Stimulated activated CD8-positive, alpha-beta memory T cell treated with anti-CD3 and anti-CD28 coated beads, Interleukin-15, amount 100 ng/mL, for 48 hours (primary cell): Measurements from ENCODE around the gene KATNA1.
"Not testable (repeated sequence)": the region's sequence is repeated elsewhere in the genome, so short reads cannot be mapped to it uniquely, and the experiment has no call there.

Experiments used
- DNase-seq, 2 donors: peaks; one replicate each; pipeline ENCODE4 v3.0.0-alpha.2; 2020; ENCODE audit warnings: low read depth in 2 of 2

The KATNA1 gene

GRCh38 chr6:149648148-149649145 lies at the start of gene KATNA1:
TSS of gene KATNA1 (minus strand) at chr6:149648714. CDS start at chr6:149638547, 10,167 bp downstream.
- DNase-seq: peak; percentile 88 to 89

- no peak for DNase-seq
Observed at GRCh38 chr6:149698175-149698574, 49.7 kb upstream of the KATNA1 start.

DNA sequence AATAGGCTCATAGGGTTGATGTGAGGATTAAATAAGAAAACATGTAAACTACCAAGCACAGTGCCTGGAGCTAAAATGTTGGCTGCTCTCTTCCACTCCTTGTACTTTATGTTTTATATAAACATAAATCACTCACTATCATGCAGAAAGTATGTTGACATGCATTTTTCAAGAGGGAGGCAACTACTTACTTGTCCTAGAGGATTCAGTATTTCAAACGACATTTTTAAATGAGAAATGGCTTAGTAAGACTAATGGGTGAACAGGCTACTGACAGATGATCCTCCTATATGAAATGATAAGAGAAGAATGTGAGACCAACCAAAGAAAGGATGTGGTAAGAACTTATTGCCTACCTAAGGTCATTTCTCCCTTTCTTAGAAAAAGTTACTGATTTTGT lies 48.4 kb upstream of the KATNA1 start:
- DNase-seq: no peak

GRCh38 chr6:149694921-149695320 lies 46.4 kb upstream of the KATNA1 start:
- DNase-seq: no peak

GRCh38 chr6:149691201-149691600 lies 42.7 kb upstream of the KATNA1 start:
- no peak for DNase-seq

DNA sequence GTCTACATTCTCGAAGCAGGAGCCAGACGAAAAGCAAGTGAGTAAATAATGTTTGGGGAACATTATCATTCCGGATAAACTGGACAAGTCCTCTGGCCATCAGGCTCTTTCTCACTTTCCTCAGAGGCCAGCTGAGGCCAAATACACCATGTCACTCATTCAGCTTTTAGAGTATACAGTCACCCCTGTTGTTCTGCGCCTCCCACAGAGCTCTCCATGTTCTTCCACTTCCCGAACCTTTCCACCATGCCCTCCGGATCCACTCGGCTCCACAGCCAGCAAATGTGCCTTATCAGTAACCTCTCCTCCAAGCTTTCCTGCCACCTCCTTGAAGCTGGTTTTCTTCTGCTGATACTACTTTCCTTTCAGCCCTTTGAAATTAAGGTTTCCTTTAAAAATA lies 37.7 kb upstream of the KATNA1 start:
- DNase-seq: no peak

DNA sequence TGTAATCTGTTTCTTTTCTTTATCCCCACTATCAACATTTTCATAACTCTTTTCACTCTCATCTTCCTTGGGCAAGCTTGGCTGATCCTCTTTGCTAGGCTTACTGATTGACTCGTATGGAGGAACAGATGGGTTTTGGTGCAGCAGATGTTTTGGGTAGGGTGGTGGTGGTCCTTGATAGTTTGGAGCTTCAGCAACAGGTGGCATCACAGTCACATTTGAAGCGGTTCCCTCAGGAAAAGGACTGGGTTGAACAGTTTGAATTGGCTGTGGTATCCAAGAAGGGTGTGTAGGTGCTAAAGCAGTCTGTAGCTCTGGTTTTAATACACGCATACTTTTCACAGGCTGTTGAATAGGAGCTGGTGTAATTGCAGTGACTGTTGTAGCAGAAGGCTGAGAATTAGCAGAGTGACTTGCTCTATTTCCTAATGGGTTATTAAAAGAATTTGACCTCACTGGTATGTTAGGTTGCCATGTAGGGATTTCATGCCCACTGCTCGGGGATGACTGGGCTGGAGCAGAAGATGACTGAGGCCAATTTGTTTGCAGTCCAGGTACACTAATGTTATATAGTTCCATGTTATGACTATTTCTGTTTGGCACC lies 34.8 kb upstream of the KATNA1 start:
- DNase-seq: no peak

DNA sequence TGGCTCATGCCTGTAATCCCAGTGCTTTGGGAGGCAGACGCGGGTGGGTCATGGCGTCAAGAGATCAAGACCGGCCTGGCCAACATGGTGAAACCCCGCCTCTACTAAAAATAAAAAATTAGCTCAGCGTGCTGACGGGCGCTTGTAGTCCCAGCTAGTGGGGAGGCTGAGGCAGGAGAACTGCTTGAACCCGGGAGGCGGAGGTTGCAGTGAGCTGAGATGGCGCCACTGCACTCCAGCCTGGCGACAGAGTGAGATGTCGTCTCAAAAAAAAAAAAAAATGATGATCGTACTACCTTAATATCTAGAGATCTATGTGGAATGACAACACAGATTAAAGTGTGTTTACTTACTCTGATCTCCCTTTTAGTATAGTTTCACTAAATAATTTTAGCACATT lies 33.3 kb upstream of the KATNA1 start:
- DNase-seq: not testable (repeated sequence)

DNA sequence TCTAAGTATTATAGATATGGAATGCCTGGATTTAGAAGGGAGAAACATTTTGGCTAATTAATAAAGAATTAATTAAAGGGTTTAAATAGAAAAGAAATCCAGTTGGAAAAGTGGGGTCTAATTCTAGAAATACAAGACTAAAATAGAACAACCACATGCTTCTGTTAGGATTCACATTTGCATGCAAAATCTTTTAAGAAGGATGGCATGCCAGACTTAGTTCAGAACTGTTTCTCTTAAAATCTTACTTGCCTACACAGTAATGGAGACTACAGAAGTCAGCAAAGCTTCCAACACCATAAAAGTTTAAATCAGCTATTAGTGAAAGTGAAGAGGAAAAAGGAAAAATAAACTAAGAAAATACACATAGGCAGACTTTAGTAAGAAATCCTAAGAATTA lies 32.7 kb upstream of the KATNA1 start:
- DNase-seq: no peak

GRCh38 chr6:149680503-149680902 lies 32.0 kb upstream of the KATNA1 start:
- no peak for DNase-seq

DNA sequence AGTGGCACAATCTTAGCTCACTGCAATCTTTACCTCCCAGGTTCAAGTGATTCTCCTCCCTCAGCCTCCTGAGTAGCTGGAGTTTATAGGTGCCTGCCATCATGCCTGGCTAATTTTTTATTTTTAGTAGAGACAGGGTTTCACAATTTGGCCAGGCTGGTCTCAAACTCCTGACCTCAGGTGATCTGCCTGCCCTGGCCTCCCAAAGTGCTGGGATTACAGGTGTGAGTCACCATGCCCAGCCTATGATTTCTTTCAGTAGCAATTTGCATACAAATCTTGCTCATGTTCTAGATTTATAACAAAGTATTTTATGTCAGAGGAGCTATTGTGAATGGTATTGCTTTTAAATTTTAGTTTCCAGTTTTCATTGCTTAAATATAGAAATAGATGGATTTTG lies 23.8 kb upstream of the KATNA1 start:
- not testable (repeated sequence) for DNase-seq

GRCh38 chr6:149660028-149660427 lies 11.5 kb upstream of the KATNA1 start:
- DNase-seq: no peak

GRCh38 chr6:149657441-149657840 lies 8.9 kb upstream of the KATNA1 start:
- DNase-seq: no peak

- no peak for DNase-seq
Observed at GRCh38 chr6:149651056-149651455, 2.5 kb upstream of the KATNA1 start.

GRCh38 chr6:149646599-149646998 lies 1.9 kb downstream of the KATNA1 start:
- no peak for DNase-seq

DNA sequence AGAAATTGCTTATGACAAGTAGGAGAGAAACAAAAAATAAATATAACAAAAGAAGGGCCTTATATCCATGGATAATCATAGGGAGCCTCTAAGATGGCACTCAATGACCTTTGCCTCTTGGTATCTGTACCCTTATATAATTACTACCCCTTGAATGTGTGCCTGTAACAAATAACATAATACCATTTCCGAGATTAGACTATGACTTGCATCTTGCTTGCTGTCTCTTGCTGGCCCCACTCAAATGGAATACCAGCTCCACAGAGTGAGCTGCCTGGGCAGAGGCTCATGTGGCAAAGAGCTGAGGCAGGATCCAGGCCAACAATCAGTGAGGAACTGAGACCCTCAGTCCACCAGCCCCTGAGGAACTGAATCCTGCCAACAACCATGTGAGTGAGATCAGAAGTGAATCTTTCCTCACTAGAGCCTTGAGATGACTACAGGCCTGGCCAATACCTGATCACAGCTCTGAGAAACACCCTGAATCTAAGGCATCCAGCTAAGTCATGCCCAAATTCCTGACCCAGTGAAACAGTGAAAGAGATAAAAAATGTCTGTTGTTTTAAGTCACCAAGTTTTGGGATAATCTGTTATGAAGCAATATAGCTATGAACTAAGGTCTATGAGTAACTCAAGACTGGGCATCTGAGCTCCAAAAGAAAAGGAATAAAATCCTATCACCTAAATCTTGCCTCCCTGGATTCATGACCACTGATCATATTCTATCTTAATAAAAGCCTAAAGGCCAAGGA lies 5.5 kb downstream of the KATNA1 start:
- no peak for DNase-seq

GRCh38 chr6:149636124-149636523 lies 12.4 kb downstream of the KATNA1 start:
- DNase-seq: no peak

- no peak for DNase-seq
Observed at GRCh38 chr6:149634315-149634714, 14.2 kb downstream of the KATNA1 start.

DNA sequence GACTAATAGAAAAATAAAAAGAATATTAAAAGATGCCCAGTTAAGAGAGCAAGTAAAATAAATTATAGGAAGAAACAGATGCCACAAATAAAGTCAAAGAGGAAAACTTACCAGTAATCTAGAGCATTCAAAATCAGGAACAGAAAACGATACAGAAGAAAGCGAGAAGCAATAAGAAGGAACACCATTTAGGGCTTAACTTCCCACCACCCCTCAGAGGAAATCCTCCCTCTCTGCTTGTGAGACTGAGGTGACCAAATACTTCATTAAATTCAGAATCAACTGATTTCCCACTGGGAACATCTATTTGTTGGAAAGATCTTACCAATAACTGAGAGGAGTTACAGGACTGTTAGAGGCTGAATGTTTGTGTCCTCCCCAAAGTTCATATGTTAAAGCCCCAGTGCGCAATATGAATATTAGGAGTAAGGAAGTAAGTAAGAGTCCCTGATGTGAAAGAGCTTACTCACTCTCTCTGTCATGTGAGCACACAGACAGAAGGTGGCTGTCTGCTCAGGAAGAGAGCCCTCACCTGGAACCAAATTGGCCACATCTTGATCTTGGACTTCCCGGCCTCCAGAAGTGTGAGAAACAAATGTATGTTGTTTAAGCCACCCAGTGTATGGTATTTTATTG lies 19.5 kb downstream of the KATNA1 start:
- no peak for DNase-seq

- DNase-seq: no peak
Observed at GRCh38 chr6:149627672-149628071, 20.8 kb downstream of the KATNA1 start.

GRCh38 chr6:149615805-149616204 lies 32.7 kb downstream of the KATNA1 start:
- DNase-seq: no peak

DNA sequence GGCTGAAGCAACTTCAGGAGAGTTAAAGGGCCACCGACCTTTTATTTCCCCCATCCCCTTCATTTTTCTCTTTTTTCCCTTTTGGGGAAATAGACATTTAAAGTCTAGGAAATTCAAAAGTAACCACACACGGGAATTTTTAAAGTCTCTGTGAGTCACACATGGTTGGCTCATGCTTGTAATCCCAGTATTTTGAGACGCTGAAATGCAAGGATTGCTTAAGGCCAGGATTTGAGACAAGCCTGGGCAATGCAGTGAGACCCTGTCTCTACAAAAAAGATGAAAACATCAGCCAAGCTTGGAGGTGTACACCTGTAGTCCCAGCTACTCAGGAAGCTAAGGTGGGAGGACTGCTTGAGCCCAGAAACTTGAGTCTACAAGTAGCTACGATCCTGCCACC lies 34.2 kb downstream of the KATNA1 start:
- no peak for DNase-seq
